Muscle layer of duodenum (tissue), 2 donors: Measurements from ENCODE around the gene VAPA.

Source experiments
- H3K27ac ChIP-seq: one replicate; pipeline ENCODE4 v1.7.0; 2013; ENCODE audit warnings: mild to moderate bottlenecking, low read length
- H3K27me3 ChIP-seq: one replicate; pipeline ENCODE4 v1.7.0; 2013; ENCODE audit warnings: low read depth, mild to moderate bottlenecking, control low read depth, low read length
- H3K36me3 ChIP-seq, 2 donors: one replicate each; pipeline ENCODE4 v1.7.0; 2013; ENCODE audit warnings: low read length in 2 of 2, control low read depth in 1 of 2, mild to moderate bottlenecking in 1 of 2; ENCODE audit not compliant: insufficient read depth in 2 of 2, control insufficient read depth in 1 of 2
- H3K4me1 ChIP-seq, 2 donors: one replicate each; pipeline ENCODE4 v1.7.0; 2013; ENCODE audit warnings: low read length in 2 of 2, mild to moderate bottlenecking in 2 of 2, control low read depth in 1 of 2, moderate library complexity in 1 of 2; ENCODE audit not compliant: insufficient read depth in 2 of 2, control insufficient read depth in 1 of 2
- H3K4me3 ChIP-seq, 2 donors: one replicate each; pipeline ENCODE4 v1.7.0; 2013; ENCODE audit warnings: low read length in 2 of 2, low read depth in 1 of 2, mild to moderate bottlenecking in 1 of 2
- H3K9me3 ChIP-seq, 2 donors: one replicate each; pipeline ENCODE4 v1.7.0; 2013; ENCODE audit warnings: low read length in 2 of 2, control low read depth in 1 of 2, mild to moderate bottlenecking in 1 of 2; ENCODE audit not compliant: control insufficient read depth in 1 of 2
- donor health status: healthy.

Gene VAPA

GRCh38 chr18:9916808-9917207, 3.0 kb downstream of the VAPA start:
- H3K36me3 ChIP-seq, result peaks cover 0 to 15% of the 10 kb centered on the region in 2 donors
- H3K4me1 ChIP-seq, result peaks cover 21 to 53% of the 10 kb centered on the region in 2 donors
- peak overlapping the region; percentile 83 to 96 for H3K4me3 ChIP-seq
- no peaks in the 10 kb centered on the region for H3K27me3 ChIP-seq
- H3K27ac ChIP-seq, result peak overlapping the region; percentile 96
- no peaks in the 10 kb centered on the region for H3K9me3 ChIP-seq

- peak overlapping the region; percentile 3 for H3K27ac ChIP-seq
- no peaks in the 10 kb centered on the region for H3K27me3 ChIP-seq
- H3K4me1 ChIP-seq, result peaks cover 21 to 64% of the 10 kb centered on the region in 2 donors
- peak overlapping the region in 1 of 2 donors; percentile 33 for H3K4me3 ChIP-seq
- H3K9me3 ChIP-seq, result no peaks in the 10 kb centered on the region
- peaks cover 0 to 15% of the 10 kb centered on the region in 2 donors for H3K36me3 ChIP-seq
Measured at GRCh38 chr18:9918016-9918680, 4.3 kb downstream of the VAPA start.

- Histone ChIP-seq H3K36me3 (peaks cover 0 to 8% of the 10 kb centered on the region in 2 donors), H3K4me3 (no peak overlapping the region), H3K4me1 (peaks cover 26 to 78% of the 10 kb centered on the region in 2 donors), H3K9me3 (no peaks in the 10 kb centered on the region), H3K27ac (no peak overlapping the region), H3K27me3 (no peaks in the 10 kb centered on the region)
Measured at GRCh38 chr18:9919564-9920232, 5.9 kb downstream of the VAPA start.

- H3K4me1 ChIP-seq, result peaks cover 27 to 91% of the 10 kb centered on the region in 2 donors
- no peaks in the 10 kb centered on the region for H3K36me3 ChIP-seq
- no peak overlapping the region for H3K27ac ChIP-seq
- no peaks in the 10 kb centered on the region for H3K9me3 ChIP-seq
- no peaks in the 10 kb centered on the region for H3K27me3 ChIP-seq
- H3K4me3 ChIP-seq, result no peak overlapping the region
Measured at GRCh38 chr18:9922592-9923311, 8.9 kb downstream of the VAPA start.

GRCh38 chr18:9924371-9924943, 10.6 kb downstream of the VAPA start:
- H3K4me3 ChIP-seq, result peak overlapping the region in 1 of 2 donors; percentile 18
- no peaks in the 10 kb centered on the region for H3K27me3 ChIP-seq
- peak overlapping the region; percentile 40 for H3K27ac ChIP-seq
- H3K9me3 ChIP-seq, result no peaks in the 10 kb centered on the region
- no peaks in the 10 kb centered on the region for H3K36me3 ChIP-seq
- H3K4me1 ChIP-seq, result peaks cover 19 to 88% of the 10 kb centered on the region in 2 donors

GRCh38 chr18:9925369-9925768, 11.6 kb downstream of the VAPA start:
- peak overlapping the region; percentile 37 for H3K27ac ChIP-seq
- no peaks in the 10 kb centered on the region for H3K27me3 ChIP-seq
- H3K4me3 ChIP-seq, result no peak overlapping the region
- H3K4me1 ChIP-seq, result peaks cover 12 to 81% of the 10 kb centered on the region in 2 donors
- H3K9me3 ChIP-seq, result no peaks in the 10 kb centered on the region
- H3K36me3 ChIP-seq, result no peaks in the 10 kb centered on the region

GRCh38 chr18:9925795-9926194, 12.0 kb downstream of the VAPA start:
- Histone ChIP-seq H3K4me1 (peaks cover 9 to 79% of the 10 kb centered on the region in 2 donors), H3K27ac (peak overlapping the region; percentile 37), H3K27me3 (no peaks in the 10 kb centered on the region), H3K4me3 (no peak overlapping the region), H3K9me3 (no peaks in the 10 kb centered on the region), H3K36me3 (no peaks in the 10 kb centered on the region)

GRCh38 chr18:9926223-9926894, 12.5 kb downstream of the VAPA start:
- peaks cover 6 to 74% of the 10 kb centered on the region in 2 donors for H3K4me1 ChIP-seq
- no peaks in the 10 kb centered on the region for H3K27me3 ChIP-seq
- H3K4me3 ChIP-seq, result no peak overlapping the region
- no peaks in the 10 kb centered on the region for H3K36me3 ChIP-seq
- H3K9me3 ChIP-seq, result no peaks in the 10 kb centered on the region
- no peak overlapping the region for H3K27ac ChIP-seq

GRCh38 chr18:9926977-9927376, 13.2 kb downstream of the VAPA start:
- Histone ChIP-seq H3K4me1 (peaks cover 6 to 70% of the 10 kb centered on the region in 2 donors), H3K4me3 (no peak overlapping the region)

GRCh38 chr18:9927392-9928063, 13.7 kb downstream of the VAPA start:
- H3K4me3 ChIP-seq, result no peak overlapping the region
- H3K4me1 ChIP-seq, result peaks cover 6 to 65% of the 10 kb centered on the region in 2 donors
- no peaks in the 10 kb centered on the region for H3K27me3 ChIP-seq
- no peak overlapping the region for H3K27ac ChIP-seq
- H3K36me3 ChIP-seq, result no peaks in the 10 kb centered on the region
- no peaks in the 10 kb centered on the region for H3K9me3 ChIP-seq

More at GRCh38 chr18:9926977-9927376, 13.2 kb downstream of the VAPA start:
- Histone ChIP-seq H3K9me3 (no peaks in the 10 kb centered on the region), H3K27ac (no peak overlapping the region), H3K36me3 (no peaks in the 10 kb centered on the region), H3K27me3 (no peaks in the 10 kb centered on the region)
